Activated CD4-positive, alpha-beta T cell treated with anti-CD3 and anti-CD28 coated beads, Interleukin-2, amount 50 U/mL, for 1 hour (primary cell): Measurements from ENCODE around the gene CXCR4.
"Not testable (repeated sequence)": the region's sequence is repeated elsewhere in the genome, so short reads cannot be mapped to it uniquely, and the experiment has no call there.

Experiments
- DNase-seq: peaks from one replicate; pipeline ENCODE4 v3.0.0-alpha.2; 2020

CXCR4 gene

DNA sequence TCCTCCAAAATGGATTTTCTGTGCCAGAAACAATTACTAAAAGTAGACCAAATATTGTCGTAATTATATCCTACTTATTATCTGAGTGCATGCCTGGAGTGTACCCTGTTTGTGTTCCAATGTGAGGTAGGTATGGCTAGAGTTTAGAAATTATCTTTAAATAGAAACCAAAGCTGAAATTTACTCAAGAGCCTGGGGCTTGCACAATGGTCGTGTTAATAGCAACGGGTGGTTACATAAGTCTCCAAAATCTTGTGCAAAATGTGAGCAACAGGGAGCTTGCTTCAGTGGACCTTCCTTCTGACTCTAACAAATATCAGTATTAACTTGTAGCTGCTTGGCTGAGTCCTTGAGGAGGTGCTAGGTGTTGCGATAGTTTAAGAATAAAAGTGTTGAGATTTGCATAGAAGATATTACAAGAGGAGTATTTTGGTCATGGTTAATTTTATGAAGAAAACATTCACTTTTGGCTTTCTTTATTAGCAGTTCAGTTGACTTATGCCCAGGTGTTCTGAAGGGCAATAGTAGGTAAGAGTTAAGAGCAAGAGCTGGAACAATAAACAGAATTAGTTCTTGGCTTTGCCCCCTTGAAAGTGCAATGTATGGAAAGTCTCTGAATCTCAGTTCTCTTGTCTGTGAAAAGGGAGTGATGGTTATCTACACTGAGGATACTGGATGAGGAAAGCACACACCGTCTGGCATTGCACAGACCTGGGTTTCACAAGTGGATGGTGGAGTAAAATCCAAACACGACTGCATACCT is 4.6 kb downstream of the CXCR4 start:
- no peak for DNase-seq

DNA sequence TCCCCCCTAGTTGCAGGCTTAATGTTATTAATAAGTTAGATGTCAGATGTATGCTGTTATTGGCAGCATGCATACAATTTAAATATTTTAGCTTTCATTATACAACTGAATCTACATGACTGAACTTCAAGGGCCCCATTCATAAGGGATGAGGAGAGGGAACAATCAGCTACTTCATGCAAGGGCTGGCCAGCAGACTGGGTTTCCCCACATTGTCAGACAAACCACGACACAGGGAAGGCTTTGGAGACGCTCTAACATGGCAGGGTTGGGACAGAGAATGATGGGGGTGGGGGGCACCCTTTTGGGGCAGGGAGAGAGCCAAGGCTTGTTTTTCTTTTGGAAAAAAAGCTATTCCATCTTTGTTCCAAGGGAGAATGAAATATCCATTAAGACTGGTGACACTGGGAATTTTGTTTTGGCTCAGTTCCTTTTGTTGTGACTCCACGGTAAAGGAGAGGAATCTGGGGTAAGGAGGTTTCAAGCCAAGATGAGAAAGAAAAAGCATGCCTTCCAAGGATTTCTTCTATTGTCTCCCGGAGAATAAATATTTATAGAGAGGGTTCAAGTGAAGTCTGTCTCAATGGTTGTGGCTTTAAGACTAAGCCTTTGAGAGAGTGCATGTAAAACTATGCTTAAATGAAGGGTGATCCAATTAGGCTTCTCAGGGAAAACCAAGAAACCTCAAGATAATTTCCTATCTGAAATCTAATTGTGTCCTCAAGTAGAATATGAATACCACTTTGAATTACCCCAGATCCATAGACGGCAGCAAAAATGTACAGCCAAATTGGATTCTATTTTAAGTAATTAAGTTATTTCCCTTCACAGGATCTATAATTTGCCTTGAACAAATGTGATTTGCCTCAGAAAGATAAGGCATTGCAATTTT is 5.4 kb downstream of the CXCR4 start:
- DNase-seq: no peak

DNA sequence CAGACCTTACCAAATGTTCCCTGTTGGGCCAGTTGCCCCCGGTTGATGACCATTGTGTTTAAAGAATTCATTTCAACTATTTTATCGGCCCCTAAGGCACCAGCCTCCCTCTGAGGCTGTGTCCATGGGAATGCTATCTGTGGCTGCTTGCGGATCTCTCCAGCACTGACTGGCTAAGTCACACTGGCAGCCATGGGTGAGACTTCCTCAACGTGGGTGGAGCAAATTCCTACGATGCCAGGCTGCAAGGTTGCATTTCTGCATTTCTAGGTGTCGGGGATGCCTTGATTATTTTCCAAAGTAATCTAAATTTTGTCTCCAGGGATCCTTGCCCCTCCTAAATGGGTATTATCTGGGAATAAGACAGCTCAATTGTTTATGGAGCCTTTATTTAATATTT is 6.2 kb downstream of the CXCR4 start:
- no peak for DNase-seq

DNA sequence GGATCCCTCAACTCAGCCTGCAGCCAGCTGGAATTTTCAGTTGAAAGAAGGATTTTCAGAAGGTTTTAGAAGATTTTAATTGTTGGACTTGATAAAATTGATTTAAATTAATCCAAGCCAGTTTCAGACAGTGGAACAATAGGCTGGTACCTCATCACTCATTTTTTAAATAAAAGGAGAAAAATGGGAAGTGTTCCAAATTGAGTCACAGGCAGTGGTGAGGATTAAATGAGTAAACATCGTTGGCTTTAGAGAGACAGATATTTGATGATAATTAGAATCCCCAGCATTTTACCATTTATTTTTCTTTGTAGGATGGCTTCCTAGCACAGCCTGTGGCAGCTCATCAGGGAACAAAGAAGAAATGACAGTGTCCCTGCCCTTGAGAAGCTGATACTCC is 7.4 kb downstream of the CXCR4 start:
- no peak for DNase-seq

DNA sequence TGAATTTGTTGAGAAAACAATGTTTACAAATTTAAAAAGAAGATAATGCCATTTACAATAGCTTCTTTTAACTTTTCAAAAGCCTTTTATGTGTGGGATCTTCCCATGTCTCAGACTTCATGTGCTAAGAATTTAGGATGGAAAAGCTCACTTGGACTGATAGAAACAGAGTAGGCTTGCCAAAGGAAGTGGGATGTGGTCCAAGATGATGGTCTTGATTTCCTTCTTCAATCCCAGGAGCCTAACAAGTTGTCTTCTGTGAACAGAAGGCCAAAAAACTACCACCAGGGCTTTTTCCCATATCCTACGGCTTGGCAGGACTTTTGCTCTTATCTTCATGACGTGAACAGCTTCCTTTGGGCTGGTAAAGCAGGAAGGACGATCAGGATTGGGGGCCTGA is 9.5 kb downstream of the CXCR4 start:
- DNase-seq: no peak

DNA sequence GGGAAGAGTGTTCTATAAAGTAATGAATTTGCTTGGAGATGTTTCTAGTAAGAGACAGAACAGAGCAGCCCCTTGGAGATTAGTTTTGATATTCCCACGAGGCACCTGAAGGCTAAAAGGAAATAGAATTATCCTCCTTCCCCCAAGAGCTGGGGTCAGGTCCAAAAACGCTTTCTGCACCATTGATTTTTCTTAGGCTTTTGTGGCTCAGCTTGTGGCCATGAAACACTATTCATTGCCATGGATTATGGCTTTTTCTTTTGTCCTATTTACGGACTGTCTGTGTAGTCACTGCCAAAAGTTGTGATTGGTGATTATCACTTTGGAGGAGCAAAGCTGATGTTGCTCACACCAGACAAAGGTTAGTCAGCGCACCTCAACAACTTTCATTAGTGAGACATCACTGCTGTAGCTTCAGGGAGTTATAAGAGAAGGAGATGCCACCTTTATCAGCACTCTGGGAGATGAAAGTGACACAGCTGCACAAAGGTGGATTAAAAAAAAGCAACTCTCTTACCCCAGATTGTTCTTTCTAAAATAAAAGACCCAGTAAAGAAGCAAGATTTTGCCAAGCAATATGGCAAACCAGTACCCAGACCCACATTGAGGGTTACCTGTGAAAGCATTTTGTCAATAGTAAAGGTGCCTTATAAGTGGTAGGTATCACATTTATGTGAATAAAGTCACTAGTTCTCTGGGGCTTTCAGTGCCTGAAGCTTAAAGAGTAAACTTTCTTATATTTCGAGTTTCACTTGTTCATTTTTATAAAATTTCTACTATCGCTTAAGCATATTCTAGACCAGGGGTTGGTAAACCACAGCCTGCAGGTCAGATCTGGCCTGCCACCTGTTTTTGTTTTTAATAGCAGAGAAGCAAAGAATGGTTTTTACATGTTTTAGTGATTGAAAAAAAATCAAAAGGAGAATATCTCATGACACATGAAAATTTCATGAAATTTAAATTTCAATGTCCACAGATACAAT is 10.6 kb downstream of the CXCR4 start:
- no peak for DNase-seq

DNA sequence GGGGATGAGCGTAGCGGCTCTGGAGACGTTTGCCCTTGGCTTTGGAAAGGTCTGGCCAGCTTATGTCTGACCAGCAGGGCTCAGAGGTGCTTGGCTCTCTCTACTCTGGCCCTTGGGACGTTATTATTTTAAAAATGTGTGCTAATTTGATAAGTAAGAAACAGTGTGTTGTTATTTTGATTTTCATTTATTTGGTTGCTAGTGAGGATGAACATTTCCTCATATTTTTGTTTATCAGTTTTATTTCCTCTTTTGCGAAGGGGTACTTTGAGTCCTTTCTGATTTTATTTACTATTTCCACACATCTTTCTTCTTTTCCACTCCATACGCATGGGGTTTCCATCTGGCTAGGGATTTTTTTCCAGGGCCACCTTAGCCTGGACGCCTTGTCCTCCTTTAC is 11.4 kb downstream of the CXCR4 start:
- no peak for DNase-seq

DNA sequence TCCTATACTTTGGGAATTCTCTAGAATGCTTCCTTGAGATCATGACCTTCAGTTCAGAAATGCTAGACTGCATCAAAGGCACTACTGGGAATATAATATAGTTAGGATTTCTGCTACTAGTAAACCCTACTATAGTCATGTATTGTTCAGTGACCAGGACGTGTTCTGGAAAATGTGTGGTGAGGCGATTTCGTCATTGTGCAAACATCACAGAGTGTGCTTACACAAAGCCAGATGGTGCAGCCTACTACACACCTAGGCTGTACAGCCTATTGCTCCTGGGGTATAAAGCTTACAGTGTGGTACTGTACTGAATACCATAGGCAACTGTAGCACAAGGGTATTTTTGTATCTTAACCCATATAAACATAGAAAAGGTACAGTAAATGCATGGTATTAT is 13.0 kb downstream of the CXCR4 start:
- no peak for DNase-seq

DNA sequence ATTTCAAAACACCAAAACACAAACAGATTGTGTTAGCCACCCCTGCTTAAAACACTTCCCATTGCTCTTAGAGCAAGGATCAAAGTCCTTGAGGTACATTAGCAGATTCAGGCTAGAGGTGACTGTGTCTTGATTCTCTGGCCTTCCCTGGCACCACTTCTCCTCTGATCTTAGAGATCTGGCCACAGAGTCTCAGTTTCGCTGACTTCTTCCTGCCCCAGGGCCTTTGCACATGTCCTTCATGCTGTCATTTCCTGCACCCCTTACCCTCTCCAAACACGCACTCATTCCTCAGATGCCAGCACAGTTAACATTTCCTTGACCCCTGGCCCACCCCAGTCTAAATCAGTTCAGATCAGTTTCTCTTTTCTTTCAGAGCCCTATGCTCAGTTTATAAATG is 16.9 kb downstream of the CXCR4 start:
- no peak for DNase-seq

DNA sequence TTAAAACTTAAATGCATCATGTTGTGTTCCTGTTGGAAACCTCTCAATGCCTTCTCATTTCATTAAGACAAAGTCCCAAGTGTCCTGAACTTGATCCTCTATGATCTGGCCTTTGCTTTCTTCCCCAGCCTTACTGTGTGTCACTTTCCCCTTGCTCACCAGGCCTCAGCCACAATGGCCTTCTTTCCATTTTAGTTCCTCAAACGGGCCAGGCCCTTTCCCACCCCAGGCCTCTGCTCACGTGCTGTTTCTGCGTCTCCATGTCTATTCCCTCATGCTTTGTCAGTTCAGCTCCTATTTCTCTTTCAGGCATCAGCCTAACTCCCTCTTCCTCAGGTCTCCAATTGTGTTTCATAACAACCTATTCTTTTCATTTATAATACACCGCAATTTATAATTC is 19.5 kb downstream of the CXCR4 start:
- no peak for DNase-seq

DNA sequence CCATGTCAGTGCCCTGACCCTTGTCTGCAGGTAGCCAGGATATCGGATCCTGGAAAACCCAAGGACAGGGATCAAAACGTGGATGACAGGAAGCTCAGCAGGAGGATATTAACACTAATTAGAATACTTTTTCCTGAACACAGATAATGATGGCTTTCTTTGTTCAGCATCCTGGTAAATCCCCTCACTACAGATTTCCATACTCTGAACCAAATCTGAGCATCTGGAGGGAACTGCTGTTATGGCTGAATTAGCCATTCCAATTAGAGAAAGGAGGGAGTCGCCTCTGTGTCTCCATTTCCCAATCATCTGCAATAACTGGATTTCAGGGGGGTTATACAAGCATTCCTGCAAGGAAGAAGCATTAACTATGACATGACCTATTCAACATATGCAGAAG is 24.4 kb downstream of the CXCR4 start:
- DNase-seq: no peak

DNA sequence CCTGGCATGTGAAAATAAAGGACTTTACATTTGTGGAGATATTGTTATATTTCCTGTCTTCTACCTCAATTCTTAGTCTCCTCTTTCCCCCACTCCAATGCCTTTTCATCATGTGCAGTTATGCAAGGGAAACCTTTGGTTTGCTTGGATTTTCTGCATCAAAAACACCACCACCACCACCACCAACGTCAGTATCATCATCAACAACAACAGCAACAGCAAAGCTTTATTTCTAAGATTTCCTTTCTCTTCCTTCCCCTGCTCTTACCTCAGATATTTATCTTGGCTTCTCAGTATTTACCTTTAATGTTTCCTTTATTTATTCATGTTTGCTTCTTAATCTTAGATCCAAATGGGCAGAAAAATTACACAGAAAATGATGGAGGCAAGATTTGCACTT is 26.1 kb downstream of the CXCR4 start:
- DNase-seq: no peak

DNA sequence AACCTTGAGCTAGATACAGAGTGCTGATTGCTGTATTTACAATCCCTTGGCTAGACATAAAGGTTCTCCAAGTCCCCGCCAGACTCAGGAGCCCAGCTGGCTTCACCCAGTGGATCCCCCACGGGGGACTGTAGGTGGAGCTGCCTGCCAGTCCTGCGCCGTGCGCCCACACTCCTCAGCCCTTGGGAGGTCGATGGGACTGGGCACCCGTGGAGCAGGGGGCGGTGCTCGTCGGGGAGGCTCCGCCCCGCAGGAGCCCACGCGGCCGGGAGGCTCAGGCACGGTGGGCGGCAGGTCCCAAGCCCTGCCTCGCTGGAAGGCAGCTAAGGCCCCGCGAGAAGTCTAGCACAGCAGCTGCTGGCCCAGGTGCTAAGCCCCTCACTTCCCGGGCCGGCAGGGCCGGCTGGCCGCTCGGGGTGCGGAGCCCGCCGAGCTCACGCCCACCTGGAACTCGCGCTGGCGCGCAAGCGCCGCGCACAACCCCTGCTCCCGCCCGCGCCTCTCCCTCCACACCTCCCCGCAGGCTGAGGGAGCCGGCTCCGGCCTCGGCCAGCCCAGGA is 30.0 kb downstream of the CXCR4 start:
- DNase-seq: not testable (repeated sequence)

DNA sequence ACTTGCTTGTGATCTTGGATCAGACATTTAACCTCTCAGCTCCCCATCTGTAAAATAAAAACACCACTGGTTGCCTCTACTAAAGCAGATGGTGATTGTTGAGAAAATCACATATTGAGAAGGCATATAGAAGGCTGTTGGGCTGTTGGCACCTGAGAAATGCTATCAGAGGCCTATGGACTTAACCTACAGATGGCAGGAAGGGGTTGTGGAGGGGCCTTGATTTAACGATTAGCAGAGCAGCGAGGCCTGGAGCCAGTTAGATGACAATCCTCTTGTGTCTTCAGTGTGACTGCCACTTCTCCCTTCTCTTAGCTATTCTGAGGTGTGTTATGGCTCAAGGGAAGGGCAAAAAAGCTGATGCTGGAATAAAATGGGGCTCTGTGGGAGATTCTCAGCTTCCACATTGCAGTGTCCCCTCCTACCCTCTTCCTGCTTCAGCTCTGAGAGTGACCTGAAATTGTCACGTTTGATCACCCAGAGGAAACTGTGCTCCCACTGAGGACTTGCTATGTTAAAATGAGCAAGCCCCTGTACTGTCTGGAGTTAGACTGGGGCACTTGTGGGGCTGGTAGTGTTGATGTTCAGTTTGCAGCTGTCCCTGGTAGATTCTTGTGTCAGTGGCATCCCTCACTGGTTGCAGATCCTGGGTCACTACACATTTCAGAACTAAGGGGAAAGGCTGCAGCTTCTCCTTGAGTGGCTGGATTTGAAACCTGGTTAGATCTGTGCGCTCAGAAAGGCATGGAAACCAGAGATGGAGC is 31.5 kb downstream of the CXCR4 start:
- DNase-seq: no peak

DNA sequence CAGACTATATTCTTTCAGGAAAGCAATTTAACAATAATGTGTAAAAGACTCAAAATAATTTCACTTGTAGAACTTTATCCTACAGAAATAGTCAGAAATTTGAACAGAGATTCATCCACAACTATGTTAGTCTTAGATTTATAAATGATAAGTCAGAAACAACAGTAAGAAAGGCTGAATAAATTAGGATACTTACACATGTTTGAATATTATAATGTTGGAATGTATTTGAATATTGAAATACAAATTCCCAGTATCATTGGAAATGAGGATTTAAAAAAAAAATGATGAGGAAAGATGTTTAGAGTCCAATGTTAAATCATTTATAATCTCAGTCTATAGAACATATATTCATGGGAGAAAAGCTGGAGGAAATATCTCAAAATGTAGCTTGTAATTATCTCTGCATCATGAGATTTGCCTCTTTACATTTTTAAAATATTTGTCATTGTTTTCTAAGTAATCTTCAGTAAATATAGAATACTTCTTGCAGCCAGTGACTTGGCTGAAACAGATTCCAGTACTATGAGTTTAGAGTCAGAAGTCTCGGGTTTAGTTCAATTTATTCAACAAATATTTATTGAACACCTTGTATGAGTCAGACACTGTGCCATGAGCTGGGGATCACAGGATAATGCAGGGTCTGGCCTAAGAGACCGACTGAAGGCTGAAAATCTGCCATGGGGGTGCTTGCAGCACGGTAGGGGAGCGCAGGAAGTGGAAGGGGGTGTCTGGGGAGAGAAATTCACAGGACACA is 32.3 kb downstream of the CXCR4 start:
- DNase-seq: no peak

DNA sequence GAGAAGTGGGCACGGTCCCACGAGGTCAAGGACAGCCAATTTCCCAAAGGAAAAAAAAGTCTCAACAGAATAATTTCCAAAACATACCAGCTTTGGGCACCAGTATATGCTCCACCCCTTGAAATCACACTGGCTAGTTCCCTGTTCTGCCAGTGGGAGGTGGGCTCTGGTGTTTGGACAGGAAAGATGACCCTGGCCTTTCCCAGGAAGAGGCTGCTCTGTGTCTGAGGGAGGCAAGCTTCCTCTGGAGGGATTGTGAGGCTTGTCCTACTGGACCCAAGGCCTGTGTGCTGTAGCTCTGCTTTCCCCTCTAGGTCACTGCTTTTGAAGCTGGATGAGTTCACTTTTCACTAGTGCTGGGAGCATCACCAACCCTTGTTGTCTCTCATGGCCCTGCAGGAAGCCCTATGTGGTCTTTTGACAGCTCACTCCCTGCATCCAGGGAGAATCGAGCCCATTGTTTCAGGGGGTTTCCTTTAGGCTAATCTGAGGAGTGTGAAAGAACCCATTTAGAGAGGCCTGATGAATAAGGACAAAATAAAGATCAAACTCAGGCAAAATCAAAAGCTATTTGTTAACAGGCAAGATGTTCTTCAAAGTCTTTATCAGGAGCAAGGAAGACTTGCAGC is 36.3 kb downstream of the CXCR4 start:
- no peak for DNase-seq

DNA sequence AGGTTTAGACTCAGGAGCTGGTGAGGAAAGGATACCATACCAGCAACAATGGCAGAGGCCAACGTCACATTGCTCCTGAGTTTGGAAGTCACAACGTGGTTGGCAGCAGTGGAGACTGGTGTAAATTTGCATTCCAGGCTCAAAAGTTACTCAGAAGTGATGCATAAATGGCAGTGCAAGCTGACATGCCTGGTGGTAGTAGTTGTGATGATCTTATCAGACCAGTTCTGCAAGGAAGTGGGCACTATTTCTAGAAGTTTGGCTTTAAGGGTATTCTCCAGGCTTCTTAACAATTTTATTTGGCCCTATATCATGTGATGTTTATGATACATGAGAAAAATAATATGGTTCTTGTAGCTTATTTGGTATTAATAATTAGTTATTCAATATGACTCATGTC is 37.8 kb downstream of the CXCR4 start:
- no peak for DNase-seq

DNA sequence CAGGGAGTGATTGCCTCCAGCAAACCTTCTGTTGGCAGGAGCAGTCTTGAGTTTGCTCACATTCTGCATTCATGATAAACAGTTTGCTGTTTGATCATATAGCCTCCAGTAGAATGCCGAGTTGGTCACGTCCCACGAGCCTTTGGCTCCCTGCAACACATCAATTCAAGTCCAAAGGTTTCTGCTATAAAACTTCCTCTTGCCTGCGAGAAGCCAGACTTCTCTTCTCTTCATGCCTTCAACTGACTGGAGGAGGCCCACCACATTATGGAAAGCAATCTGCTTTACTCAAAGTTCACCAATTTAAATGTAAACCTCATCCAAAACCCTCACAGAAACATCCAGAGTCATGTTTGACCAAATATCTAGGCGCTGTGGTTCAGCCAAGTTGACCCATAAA is 40.8 kb downstream of the CXCR4 start:
- no peak for DNase-seq

DNA sequence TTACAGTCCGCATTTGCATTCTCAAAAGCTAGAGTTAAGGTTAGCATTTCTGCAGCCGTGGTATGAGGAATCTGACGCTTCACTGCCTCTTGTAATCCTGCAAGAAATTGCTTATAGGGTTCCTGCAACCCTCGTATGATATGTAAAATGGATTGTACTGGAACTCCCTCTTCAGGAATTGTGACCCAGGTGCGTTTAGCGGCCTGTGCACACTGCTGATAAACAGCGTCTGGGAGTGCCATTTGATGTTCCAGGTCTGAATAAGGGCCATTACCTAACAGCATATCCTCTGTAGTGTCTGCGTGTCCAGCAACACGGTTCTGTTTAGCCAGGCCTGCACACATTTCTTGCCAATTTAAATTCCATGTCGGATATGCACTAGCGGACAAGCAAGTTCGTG is 42.5 kb downstream of the CXCR4 start:
- no peak for DNase-seq

DNA sequence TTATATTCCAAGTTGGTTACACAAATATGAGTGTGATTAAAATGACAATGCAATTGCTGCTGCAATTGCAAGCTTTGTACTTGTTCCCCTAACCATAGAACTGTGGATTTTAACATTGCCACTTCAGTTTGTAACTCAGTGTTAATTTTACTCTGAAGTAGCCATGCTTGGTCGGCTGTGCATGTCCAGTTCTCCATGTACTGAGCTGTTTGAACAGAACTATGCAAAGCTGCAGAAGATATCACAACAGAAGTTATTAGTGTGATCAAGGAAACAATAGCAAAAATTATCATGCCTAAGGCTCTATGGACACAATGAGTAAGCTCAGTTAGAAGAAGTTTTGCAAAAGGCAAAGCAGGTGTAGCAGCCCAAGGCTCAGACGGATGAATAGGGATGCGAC is 45.3 kb downstream of the CXCR4 start:
- DNase-seq: no peak

DNA sequence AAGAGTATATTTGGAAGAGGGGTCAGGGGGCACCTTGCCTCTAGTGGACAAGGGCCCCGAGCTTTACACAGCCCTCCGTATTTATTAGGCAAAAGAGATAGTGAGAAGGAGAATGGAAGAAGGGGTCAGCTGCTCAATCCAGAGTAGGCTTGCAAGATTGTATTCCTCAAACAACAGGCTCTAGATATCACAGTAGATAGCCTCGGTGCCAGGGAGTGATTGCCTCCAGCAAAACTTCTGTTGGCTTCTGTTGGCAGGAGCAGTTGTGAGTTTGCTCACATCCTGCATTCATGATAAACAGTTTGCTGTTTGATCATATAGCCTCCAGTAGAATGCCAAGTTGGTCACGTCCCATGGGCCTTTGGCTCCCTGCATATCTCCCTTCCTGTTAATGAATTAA is 46.1 kb downstream of the CXCR4 start:
- DNase-seq: not testable (repeated sequence)
